ENCODE measurements around the gene PPP6R1. TPM values are rescaled to one million over a fixed set of nuclear protein-coding genes. Genes with fewer than 3 reads are reported as not detected.
A peak's percentile ranks its signal among the peaks of the same experiment; 100 is the strongest.

The PPP6R1 gene
- total and polyA plus RNA-seq, 2 of the 13 experiments (the other 11 are each of a cell fraction or from before 2014, with no cell fraction given) = 25.8 to 54.0 TPM

GRCh38 chr19:55227241-55228014 lies 31.4 kb downstream of the PPP6R1 start:
- POLR2A ChIA-PET = interaction anchor here (1.1 to 2.3 kb wide), 6 partner anchors 18 to 276 kb away, joined by 3 to 12 read pairs (median 6); partner anchors contain the start of genes PPP6R1, PTPRH and UBE2S
- BruUV-seq (replicated peaks) = no TSS peak
- TF ChIP-seq AGO2 (optimal IDR thresholded peaks at IDR 0.05; ENCODE audit: low read depth, low read length) (peak; percentile 51), PAF1 (CRISPR knock-in tag; IDR thresholded peaks at IDR 0.05) (peak; percentile 59; the same call in 1 of the 2 replicates), ATRX (CRISPR knock-in tag; IDR thresholded peaks at IDR 0.05; ENCODE audit: borderline replicate concordance) (no peak), HNRNPL (IDR thresholded peaks at IDR 0.05; ENCODE audit: low read depth, low read length) (0 out of 2 replicates have a peak, but pooled peaks have one; percentile 20), HOXA3 (CRISPR knock-in tag; IDR thresholded peaks at IDR 0.05) (0 out of 2 replicates have a peak, but pooled peaks have one; percentile 12), RBFOX2 (IDR thresholded peaks at IDR 0.05; ENCODE audit: low read depth, low read length) (0 out of 2 replicates have a peak, but pooled peaks have one; percentile 11), POLR2A (IDR thresholded peaks at IDR 0.05; ENCODE audit: insufficient read depth in 1 of 2, low read depth in 2 of 2, low read length in 2 of 2) (peak in 1 of 2 experiments; percentile 12; a peak in 1 of 4 replicates), ZNF558 (CRISPR knock-in tag; IDR thresholded peaks at IDR 0.05; ENCODE audit: borderline replicate concordance) (no peak), RBM39 (IDR thresholded peaks at IDR 0.05; ENCODE audit: low read depth, low read length, poor library complexity, severe bottlenecking) (peak; percentile 12), ZSCAN21 (CRISPR knock-in tag; IDR thresholded peaks at IDR 0.05; ENCODE audit: borderline replicate concordance) (0 out of 2 replicates have a peak, but pooled peaks have one; percentile 11), MXD4 (CRISPR knock-in tag; IDR thresholded peaks at IDR 0.05) (no peak)
- H3K4me3 ChIP-seq (replicated peaks in 1 of 3; ENCODE audit: insufficient read depth in 1 of 3, low read depth in 2 of 3, low read length in 3 of 3) = peak overlapping the region in 1 of 3 experiments; percentile 67; a peak in 1 of 6 replicates
- peak overlapping the region; percentile 60 for H3K9ac ChIP-seq (ENCODE audit: insufficient read depth, low read depth, low read length)
- no peak overlapping the region for H2AFZ ChIP-seq (ENCODE audit: low read length)
- H3K79me2 ChIP-seq (ENCODE audit: insufficient read depth, low read length) = peaks cover 4% of the 10 kb centered on the region
- no peak for FAIRE-seq
- peaks cover 67% of the 10 kb centered on the region for H3K4me1 ChIP-seq (ENCODE audit: insufficient read depth, low read length)
- peak overlapping the region; percentile 76 for H3K27ac ChIP-seq (ENCODE audit: extremely low read length, insufficient read depth, low read length)
- no peak for ATAC-seq
- no peaks in the 10 kb centered on the region for H3K27me3 ChIP-seq (ENCODE audit: control insufficient read depth in 1 of 2, insufficient read depth in 2 of 2, low read length in 2 of 2)
- CTCF ChIA-PET (ENCODE audit: low intra/inter-chr PET ratio, low total read pairs) = no interaction called here
- H3K9me3 ChIP-seq (ENCODE audit: low read length) = no peaks in the 10 kb centered on the region
- no peak for DNase-seq (ENCODE audit: low spot score)
- no peaks in the 10 kb centered on the region for H4K20me1 ChIP-seq (ENCODE audit: insufficient read depth, low read length)
- intact Hi-C loops (cut with micrococcal nuclease; ENCODE audit: unreplicated experiment) = no loop called here
- WGBS (ENCODE audit: low lambda C conversion rate) = 98% methylated on average over 18 of the region's 25 CpGs
- peak overlapping the region; percentile 88 for H3K4me2 ChIP-seq (ENCODE audit: low read depth, low read length)
- H3K36me3 ChIP-seq (replicated peaks in 1 of 2; ENCODE audit: control insufficient read depth in 1 of 2, insufficient read depth in 2 of 2, low read length in 2 of 2) = peaks cover 12 to 27% of the 10 kb centered on the region in 2 experiments; a peak in 4 of 5 replicates
- in situ Hi-C loops (cut with HindIII; ENCODE audit: extremely low pct_ligation_motif_present, low pct_unique_long_range_greater_than_20kb) = no loop called here
